ENCODE measurements around the gene GALNT14. TPM values are rescaled to one million over a fixed set of nuclear protein-coding genes. Genes with fewer than 3 reads are reported as not detected.
"Not testable (repeated sequence)": the region's sequence is repeated elsewhere in the genome, so short reads cannot be mapped to it uniquely, and the experiment has no call there.

Gene GALNT14
- total and polyA plus RNA-seq, 10 of the 15 experiments (the other 5 are each of a cell fraction or from before 2014, with no cell fraction given): 3.7 to 17.8 (median 6.0) TPM

DNA sequence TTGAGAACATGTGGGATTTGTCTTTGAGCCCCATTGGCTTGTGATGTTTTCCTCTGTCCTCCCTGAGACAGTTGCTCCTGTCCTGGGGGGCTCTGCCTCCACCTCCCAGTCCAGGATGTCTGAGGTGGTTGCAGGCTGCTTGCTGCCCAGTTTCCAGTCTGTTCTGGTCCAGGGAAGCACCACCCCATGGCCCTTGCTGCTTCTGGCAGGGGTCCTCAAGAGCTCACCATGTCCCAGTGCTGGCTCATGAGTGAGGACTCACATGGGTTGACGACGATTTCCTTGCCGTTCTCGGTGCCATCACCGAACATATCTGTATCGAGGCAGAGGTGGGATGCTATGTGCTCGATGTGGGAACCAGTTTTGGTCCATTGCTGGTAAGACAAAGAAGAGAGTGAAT is 227.6 kb downstream of the GALNT14 start (continued):
- TF ChIP-seq WRNIP1 (IDR thresholded peaks at IDR 0.05; ENCODE audit: borderline replicate concordance, low read depth, low read length) (no peak), HDAC2 (IDR thresholded peaks at IDR 0.05) (no peak), BMI1 (IDR thresholded peaks at IDR 0.05; ENCODE audit: borderline replicate concordance) (no peak)

DNA sequence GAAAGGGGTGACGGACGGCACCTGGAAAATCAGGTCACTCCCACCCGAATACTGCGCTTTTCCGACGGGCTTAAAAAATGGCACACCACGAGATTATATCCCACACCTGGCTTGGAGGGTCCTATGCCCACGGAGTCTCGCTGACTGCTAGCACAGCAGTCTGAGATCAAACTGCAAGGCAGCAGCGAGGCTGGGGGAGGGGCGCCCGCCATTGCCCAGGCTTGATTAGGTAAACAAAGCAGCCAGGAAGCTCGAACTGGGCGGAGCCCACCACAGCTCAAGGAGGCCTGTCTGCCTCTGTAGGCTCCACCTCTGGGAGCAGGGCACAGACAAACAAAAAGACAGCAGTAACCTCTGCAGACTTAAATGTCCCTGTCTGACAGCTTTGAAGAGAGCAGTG is 233.8 kb downstream of the GALNT14 start:
- in situ Hi-C loops (cut with MboI); SMC1A ChIA-PET (ENCODE audit: uncharacterized antibody, unreplicated experiment); H3K79me2 ChIP-seq (ENCODE audit: control insufficient read depth, insufficient read depth, low read length); H3K9me3 ChIP-seq (replicated peaks; ENCODE audit: control insufficient read depth, insufficient read depth, low read length); DNase-seq (ENCODE audit: low read depth, low spot score); H3K4me1 ChIP-seq (ENCODE audit: control insufficient read depth, insufficient read depth, low read length); H3K27ac ChIP-seq (ENCODE audit: control insufficient read depth, insufficient read depth); intact Hi-C loops (cut with micrococcal nuclease; ENCODE audit: unreplicated experiment); H3K4me3 ChIP-seq; CTCF ChIA-PET; BruUV-seq (replicated peaks); ATAC-seq; H3K4me2 ChIP-seq (ENCODE audit: control insufficient read depth, insufficient read depth); RAD21 ChIA-PET (ENCODE audit: unreplicated experiment); H3K9ac ChIP-seq (ENCODE audit: control insufficient read depth, insufficient read depth, low read length); H3K27me3 ChIP-seq (replicated peaks in 1 of 2; ENCODE audit: control insufficient read depth in 2 of 2, insufficient read depth in 2 of 2, low read length in 1 of 2); POLR2A ChIA-PET; H4K20me1 ChIP-seq (ENCODE audit: control insufficient read depth, insufficient read depth); H3K36me3 ChIP-seq (ENCODE audit: control insufficient read depth in 2 of 2, insufficient read depth in 2 of 2, low read length in 1 of 2); H2AFZ ChIP-seq (ENCODE audit: control insufficient read depth, low read depth, low read length); FAIRE-seq: not testable (repeated sequence)
- 53% methylated on average over 13 of the region's 14 CpGs for WGBS (ENCODE audit: insufficient coverage, insufficient replicate concordance, low lambda C conversion rate, missing lambda C conversion rate)

DNA sequence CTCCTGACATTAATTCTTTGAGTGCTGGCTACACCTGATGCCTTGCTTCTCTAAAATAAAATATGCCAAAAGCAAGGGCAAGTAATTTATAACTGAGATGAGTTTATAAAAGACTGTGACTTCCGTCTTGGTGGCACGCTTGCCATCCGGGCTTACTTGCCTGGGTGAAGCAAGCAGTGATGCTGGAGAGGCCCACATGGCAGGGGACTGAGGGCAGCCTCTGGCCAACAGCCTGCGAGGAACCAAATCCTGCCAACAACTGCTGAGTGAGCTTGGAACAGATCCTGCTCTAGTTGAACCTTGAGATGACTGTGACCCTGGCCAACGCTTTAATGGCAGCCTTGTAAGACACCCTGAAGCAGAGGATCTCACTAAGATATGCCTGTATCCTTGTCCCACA is 234.9 kb downstream of the GALNT14 start:
- intact Hi-C loops (cut with micrococcal nuclease; ENCODE audit: unreplicated experiment): no loop called here
- H4K20me1 ChIP-seq (ENCODE audit: control insufficient read depth, insufficient read depth): no peaks in the 10 kb centered on the region; the same call in 1 of the 2 replicates
- no peaks in the 10 kb centered on the region for H3K27me3 ChIP-seq (replicated peaks in 1 of 2; ENCODE audit: control insufficient read depth in 2 of 2, insufficient read depth in 2 of 2, low read length in 1 of 2)
- no peak overlapping the region for H3K4me2 ChIP-seq (ENCODE audit: control insufficient read depth, insufficient read depth)
- DNase-seq (ENCODE audit: low read depth, low spot score): no peak
- no TSS peak for BruUV-seq (replicated peaks)
- CTCF ChIA-PET: interaction anchor here (1.2 kb wide), 1 partner anchor 192 kb away, joined by 3 read pairs; no protein-coding TSS in a partner anchor
- RAD21 ChIA-PET (ENCODE audit: unreplicated experiment): no interaction called here
- H3K27ac ChIP-seq (ENCODE audit: control insufficient read depth, insufficient read depth): no peak overlapping the region
- no peaks in the 10 kb centered on the region for H3K9me3 ChIP-seq (replicated peaks; ENCODE audit: control insufficient read depth, insufficient read depth, low read length)
- H3K4me3 ChIP-seq: no peak overlapping the region
- POLR2A ChIA-PET: no interaction called here
- ATAC-seq: no peak
- 16% methylated on average over 5 of the region's 5 CpGs for WGBS (ENCODE audit: insufficient coverage, insufficient replicate concordance, low lambda C conversion rate, missing lambda C conversion rate)
- no peaks in the 10 kb centered on the region for H3K4me1 ChIP-seq (ENCODE audit: control insufficient read depth, insufficient read depth, low read length)
- in situ Hi-C loops (cut with MboI): no loop called here
- FAIRE-seq: no peak
- SMC1A ChIA-PET (ENCODE audit: uncharacterized antibody, unreplicated experiment): no interaction called here
- H3K9ac ChIP-seq (ENCODE audit: control insufficient read depth, insufficient read depth, low read length): no peak overlapping the region
- no peak overlapping the region for H2AFZ ChIP-seq (ENCODE audit: control insufficient read depth, low read depth, low read length)
- no peaks in the 10 kb centered on the region for H3K79me2 ChIP-seq (ENCODE audit: control insufficient read depth, insufficient read depth, low read length)
- no peaks in the 10 kb centered on the region; a peak in 1 of 4 replicates for H3K36me3 ChIP-seq (ENCODE audit: control insufficient read depth in 2 of 2, insufficient read depth in 2 of 2, low read length in 1 of 2)
- no peak for TF ChIP-seq YBX1 (IDR thresholded peaks at IDR 0.05)
- no peak for TF ChIP-seq CBX3 (IDR thresholded peaks at IDR 0.05; ENCODE audit: borderline replicate concordance, low read depth)
- TF ChIP-seq, protein P1, sequence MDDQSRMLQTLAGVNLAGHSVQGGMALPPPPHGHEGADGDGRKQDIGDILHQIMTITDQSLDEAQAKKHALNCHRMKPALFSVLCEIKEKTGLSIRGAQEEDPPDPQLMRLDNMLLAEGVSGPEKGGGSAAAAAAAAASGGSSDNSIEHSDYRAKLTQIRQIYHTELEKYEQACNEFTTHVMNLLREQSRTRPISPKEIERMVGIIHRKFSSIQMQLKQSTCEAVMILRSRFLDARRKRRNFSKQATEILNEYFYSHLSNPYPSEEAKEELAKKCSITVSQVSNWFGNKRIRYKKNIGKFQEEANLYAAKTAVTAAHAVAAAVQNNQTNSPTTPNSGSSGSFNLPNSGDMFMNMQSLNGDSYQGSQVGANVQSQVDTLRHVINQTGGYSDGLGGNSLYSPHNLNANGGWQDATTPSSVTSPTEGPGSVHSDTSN (IDR thresholded peaks at IDR 0.05; ENCODE audit: insufficient replicate concordance, low read depth, low read length): no peak
- TF ChIP-seq TCF7 (IDR thresholded peaks at IDR 0.05; ENCODE audit: borderline replicate concordance): no peak
- TF ChIP-seq HDGF (IDR thresholded peaks at IDR 0.05): no peak
- TF ChIP-seq, protein P2, sequence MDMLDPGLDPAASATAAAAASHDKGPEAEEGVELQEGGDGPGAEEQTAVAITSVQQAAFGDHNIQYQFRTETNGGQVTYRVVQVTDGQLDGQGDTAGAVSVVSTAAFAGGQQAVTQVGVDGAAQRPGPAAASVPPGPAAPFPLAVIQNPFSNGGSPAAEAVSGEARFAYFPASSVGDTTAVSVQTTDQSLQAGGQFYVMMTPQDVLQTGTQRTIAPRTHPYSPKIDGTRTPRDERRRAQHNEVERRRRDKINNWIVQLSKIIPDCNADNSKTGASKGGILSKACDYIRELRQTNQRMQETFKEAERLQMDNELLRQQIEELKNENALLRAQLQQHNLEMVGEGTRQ (IDR thresholded peaks at IDR 0.05; ENCODE audit: borderline replicate concordance, low read depth, low read length): no peak
- TF ChIP-seq HDAC6 (IDR thresholded peaks at IDR 0.05; ENCODE audit: unreplicated experiment): no peak
- no peak for TF ChIP-seq ATF7 (IDR thresholded peaks at IDR 0.05; ENCODE audit: low read depth)
- no peak for TF ChIP-seq NBN (IDR thresholded peaks at IDR 0.05)
- TF ChIP-seq, protein P3, sequence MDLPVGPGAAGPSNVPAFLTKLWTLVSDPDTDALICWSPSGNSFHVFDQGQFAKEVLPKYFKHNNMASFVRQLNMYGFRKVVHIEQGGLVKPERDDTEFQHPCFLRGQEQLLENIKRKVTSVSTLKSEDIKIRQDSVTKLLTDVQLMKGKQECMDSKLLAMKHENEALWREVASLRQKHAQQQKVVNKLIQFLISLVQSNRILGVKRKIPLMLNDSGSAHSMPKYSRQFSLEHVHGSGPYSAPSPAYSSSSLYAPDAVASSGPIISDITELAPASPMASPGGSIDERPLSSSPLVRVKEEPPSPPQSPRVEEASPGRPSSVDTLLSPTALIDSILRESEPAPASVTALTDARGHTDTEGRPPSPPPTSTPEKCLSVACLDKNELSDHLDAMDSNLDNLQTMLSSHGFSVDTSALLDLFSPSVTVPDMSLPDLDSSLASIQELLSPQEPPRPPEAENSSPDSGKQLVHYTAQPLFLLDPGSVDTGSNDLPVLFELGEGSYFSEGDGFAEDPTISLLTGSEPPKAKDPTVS (IDR thresholded peaks at IDR 0.05; ENCODE audit: low read depth, low read length): no peak
- no peak for TF ChIP-seq RELA (IDR thresholded peaks at IDR 0.05; ENCODE audit: borderline replicate concordance, partially characterized antibody)
